Measurements from ENCODE around the gene MAST3. TPM values are rescaled to one million over a fixed set of nuclear protein-coding genes. Genes with fewer than 3 reads are reported as not detected.

MAST3 gene
- total RNA-seq, 2 donors from 2014 or later: 6.1 to 10.8 TPM

- Histone ChIP-seq H3K9me3 (no peaks in the 10 kb centered on the region), H3K4me1 (replicated peaks) (no peaks in the 10 kb centered on the region), H3K4me3 (no peak overlapping the region), H3K27ac (no peak overlapping the region), H3K36me3 (no peaks in the 10 kb centered on the region), H3K27me3 (replicated peaks; ENCODE audit: insufficient read depth) (no peaks in the 10 kb centered on the region)
- intact Hi-C loops (cut with DNase I): no loop called here
- TF ChIP-seq CTCF (IDR thresholded peaks at IDR 0.05) (no peak), POLR2A (IDR thresholded peaks at IDR 0.05) (no peak), POLR2AphosphoS5 (IDR thresholded peaks at IDR 0.05) (no peak)
- 100% methylated on average over 2 of the region's 2 CpGs for WGBS
- DNase-seq (ENCODE audit: low spot score): no peak
These were observed 28.5 kb downstream of the MAST3 start for GRCh38 chr19:18126097-18126496.

- Histone ChIP-seq H3K9me3 (no peaks in the 10 kb centered on the region), H3K27ac (no peak overlapping the region), H3K4me3 (no peak overlapping the region), H3K4me1 (replicated peaks) (no peaks in the 10 kb centered on the region), H3K36me3 (no peaks in the 10 kb centered on the region), H3K27me3 (replicated peaks; ENCODE audit: insufficient read depth) (no peaks in the 10 kb centered on the region)
- intact Hi-C loops (cut with DNase I): no loop called here
- DNase-seq (ENCODE audit: low spot score): no peak
- WGBS: 79% methylated on average over 3 of the region's 3 CpGs
- no peak for TF ChIP-seq POLR2AphosphoS5 (IDR thresholded peaks at IDR 0.05)
- no peak for TF ChIP-seq CTCF (IDR thresholded peaks at IDR 0.05)
- TF ChIP-seq POLR2A (IDR thresholded peaks at IDR 0.05): no peak
These were observed 30.5 kb downstream of the MAST3 start for GRCh38 chr19:18128044-18128443.

GRCh38 chr19:18128805-18129204 is 31.2 kb downstream of the MAST3 start:
- Histone ChIP-seq H3K36me3 (no peaks in the 10 kb centered on the region), H3K27me3 (replicated peaks; ENCODE audit: insufficient read depth) (no peaks in the 10 kb centered on the region), H3K4me3 (no peak overlapping the region), H3K4me1 (replicated peaks) (no peaks in the 10 kb centered on the region), H3K27ac (no peak overlapping the region), H3K9me3 (no peaks in the 10 kb centered on the region)
- DNase-seq (ENCODE audit: low spot score): no peak
- no peak for TF ChIP-seq POLR2A (IDR thresholded peaks at IDR 0.05)
- TF ChIP-seq POLR2AphosphoS5 (IDR thresholded peaks at IDR 0.05): no peak
- TF ChIP-seq CTCF (IDR thresholded peaks at IDR 0.05): no peak
- intact Hi-C loops (cut with DNase I): no loop called here
- WGBS: 88% methylated on average over 12 of the region's 12 CpGs

- no peak for TF ChIP-seq POLR2AphosphoS5 (IDR thresholded peaks at IDR 0.05)
- no peak for TF ChIP-seq CTCF (IDR thresholded peaks at IDR 0.05)
- TF ChIP-seq POLR2A (IDR thresholded peaks at IDR 0.05): no peak
- Histone ChIP-seq H3K27me3 (replicated peaks; ENCODE audit: insufficient read depth) (no peaks in the 10 kb centered on the region), H3K36me3 (no peaks in the 10 kb centered on the region), H3K9me3 (no peaks in the 10 kb centered on the region), H3K4me1 (replicated peaks) (no peaks in the 10 kb centered on the region), H3K27ac (no peak overlapping the region), H3K4me3 (no peak overlapping the region)
- 97% methylated on average over 20 of the region's 21 CpGs for WGBS
- no peak for DNase-seq (ENCODE audit: low spot score)
- intact Hi-C loops (cut with DNase I): no loop called here
These were observed 33.1 kb downstream of the MAST3 start for GRCh38 chr19:18130523-18131242.

Measured in prostate gland (tissue), 2 donors.